ENCODE measurements around the gene MAP3K12.
"Not testable (repeated sequence)": the region's sequence is repeated elsewhere in the genome, so short reads cannot be mapped to it uniquely, and the experiment has no call there.

MAP3K12 gene

GRCh38 chr12:53466640-53467039 is 32.6 kb downstream of the MAP3K12 start:
- DNase-seq (ENCODE audit: low spot score): no peak

DNA sequence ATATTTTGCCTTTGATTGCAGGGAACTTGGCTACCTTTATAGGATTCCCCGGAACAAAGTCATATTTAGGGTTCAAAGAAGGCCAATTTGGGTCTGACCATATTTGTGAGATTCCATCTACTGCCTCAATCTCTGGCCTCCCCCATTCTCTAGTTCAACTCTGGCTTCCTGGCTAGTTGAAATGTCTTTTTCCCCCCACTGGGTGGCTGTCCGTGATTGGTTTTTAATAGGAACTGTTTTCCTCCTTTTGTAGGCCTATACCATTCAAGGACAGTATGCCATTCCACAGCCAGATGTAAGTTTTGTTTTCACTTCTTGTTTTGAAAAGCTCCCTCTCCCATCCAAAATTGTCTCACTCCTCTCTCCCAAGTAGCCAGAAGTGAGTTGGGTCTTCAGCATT is 33.6 kb downstream of the MAP3K12 start:
- no peak for DNase-seq (ENCODE audit: low spot score)

- DNase-seq (ENCODE audit: low spot score): no peak
These were observed 34.4 kb downstream of the MAP3K12 start for GRCh38 chr12:53464685-53465418.

- DNase-seq (ENCODE audit: low spot score): no peak
These were observed 35.3 kb downstream of the MAP3K12 start for GRCh38 chr12:53463802-53464560.

DNA sequence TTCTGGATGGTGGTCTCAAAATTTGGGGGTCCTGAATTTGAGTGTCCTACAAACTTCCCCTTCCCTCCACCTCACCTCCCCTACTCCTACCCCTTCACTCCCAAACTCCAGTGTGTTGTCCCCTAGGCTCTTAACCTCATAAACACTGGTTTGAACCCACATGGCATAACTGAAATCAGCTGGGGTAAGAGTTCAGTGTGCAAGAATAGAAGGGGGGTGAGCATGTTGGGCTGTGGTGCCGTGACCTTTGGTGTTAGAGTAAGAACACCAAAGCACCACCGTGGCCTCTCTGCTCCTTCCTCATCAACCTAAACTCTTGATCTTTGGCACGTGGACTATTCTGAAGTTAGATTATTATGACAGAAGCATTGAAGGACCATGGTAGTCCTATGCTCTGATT is 36.3 kb downstream of the MAP3K12 start:
- DNase-seq (ENCODE audit: low spot score): no peak

DNA sequence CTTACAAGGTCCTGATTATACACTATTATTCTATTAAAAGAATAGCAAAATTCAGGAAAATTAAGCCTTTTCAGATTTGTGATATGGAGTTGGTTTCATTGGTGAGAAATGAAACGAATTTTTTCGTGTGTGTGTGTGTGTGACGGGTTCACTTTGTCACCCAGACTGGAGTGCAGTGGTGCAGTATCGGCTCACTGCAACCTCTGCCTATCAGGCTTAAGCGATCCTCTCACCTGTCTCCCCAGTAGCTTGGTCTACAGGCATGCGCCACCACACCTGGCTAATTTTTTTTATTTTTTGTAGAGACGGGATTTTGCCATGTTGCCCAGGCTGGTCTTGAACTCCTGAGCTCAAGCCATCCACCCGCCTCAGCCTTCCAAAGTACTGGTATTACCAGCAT is 37.7 kb downstream of the MAP3K12 start:
- no peak for DNase-seq (ENCODE audit: low spot score)

- no peak for DNase-seq (ENCODE audit: low spot score)
These were observed 38.2 kb downstream of the MAP3K12 start for GRCh38 chr12:53461059-53461458.

DNA sequence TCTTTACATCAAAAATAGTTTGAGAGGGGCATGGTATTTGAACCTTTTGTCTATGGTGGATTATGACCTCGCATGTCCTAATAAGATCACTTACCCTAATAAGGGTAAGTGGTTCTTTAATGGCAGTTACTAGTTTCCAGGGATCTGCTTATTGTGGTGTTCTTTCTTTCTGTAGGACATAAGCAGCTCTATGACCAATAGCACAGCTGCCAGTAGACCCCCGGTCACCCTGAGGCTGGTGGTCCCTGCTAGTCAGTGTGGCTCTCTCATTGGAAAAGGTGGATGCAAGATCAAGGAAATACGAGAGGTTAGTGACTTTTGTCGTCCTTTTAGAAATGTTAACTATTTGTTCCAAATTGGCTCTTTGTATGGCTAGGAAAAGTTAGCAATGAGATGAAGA is 40.2 kb downstream of the MAP3K12 start:
- no peak for DNase-seq (ENCODE audit: low spot score)

DNA sequence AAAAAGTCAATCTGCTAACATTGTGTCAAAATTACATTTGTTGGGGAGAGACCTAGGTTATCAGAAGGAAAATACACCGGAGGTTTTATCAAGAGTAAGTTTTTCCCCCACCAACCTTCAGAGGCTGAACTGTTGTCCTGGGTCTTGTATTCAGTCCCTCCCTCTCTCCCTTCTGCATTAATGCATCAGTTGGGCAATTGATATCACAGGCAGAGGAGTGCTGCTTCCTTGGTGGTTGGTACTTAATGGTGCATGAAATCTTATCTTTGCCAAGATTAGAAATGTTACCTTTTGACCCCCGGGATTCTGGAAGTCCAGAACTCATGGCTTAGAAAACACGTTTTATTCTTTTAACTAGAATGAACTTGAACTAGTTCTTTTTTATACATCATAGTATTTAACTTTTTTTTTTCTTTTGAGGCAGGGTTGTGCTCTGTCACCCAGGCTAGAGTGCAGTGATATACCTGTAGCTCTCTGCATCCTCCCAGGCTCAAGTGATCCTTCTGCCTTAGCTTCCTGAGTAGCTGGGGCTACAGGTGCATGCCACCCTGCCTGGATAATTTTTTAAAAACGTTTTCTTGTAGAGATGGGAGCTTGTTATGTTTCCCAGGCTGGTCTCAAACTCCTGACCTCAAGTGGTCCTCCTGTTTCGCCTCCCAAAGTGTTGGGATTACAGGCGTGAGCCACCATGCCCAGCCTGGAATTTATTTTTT is 42.4 kb downstream of the MAP3K12 start:
- DNase-seq (ENCODE audit: low spot score): no peak

DNA sequence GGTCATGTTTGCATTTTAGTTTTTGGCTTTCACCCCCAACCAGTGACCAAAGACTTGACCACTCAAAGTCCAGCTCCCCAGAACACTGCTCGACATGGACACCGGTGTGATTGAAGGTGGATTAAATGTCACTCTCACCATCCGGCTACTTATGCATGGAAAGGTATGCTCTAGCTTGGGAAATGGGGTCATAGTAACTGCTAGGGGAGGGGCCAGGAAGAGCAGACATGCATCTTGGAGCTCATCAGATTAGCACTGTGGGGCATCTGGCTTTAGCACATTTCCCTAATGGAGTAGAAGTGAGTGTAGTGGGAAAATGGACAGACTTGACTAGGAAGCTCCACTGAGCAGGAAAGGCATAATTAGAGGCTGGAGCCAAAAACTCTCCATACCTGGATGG is 44.6 kb downstream of the MAP3K12 start:
- DNase-seq (ENCODE audit: low spot score): peak; percentile 96

GRCh38 chr12:53453953-53454640 is 45.2 kb downstream of the MAP3K12 start:
- no peak for DNase-seq (ENCODE audit: low spot score)

- DNase-seq (ENCODE audit: low spot score): peak; percentile 72
These were observed 46.8 kb downstream of the MAP3K12 start for GRCh38 chr12:53452159-53453077.

DNA sequence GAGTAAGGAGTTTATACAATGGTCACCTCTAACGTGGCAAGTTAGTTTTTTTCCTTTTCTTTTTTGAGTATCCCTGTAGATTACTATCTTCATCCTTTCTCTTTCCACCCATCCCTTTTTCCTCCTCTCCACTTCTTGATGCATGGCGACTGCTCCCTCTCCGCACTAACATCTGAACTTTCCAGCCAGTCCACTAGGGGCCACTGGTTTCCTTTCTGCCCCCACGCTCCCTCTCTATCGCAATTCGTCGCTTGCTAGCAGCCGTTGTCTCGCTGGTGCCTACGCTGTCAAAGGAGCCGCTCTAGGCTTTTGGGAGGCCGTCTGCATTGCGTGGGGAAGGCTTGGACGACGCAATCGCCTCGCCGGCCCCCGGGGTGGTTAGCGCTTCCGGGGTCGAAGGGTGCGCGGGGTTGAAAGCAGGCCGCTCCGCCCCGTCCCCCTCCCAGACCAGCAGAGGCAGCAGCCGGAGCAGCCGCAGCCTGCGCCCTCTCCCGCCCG is 47.5 kb downstream of the MAP3K12 start, which contains the start of gene PCBP2:
PCBP2 (plus strand) TSS at position 442 of the 498 bp plus-strand sequence. CDS start 2,699 bp downstream, outside the sequence.
- DNase-seq (ENCODE audit: low spot score): peak; percentile 100

DNA sequence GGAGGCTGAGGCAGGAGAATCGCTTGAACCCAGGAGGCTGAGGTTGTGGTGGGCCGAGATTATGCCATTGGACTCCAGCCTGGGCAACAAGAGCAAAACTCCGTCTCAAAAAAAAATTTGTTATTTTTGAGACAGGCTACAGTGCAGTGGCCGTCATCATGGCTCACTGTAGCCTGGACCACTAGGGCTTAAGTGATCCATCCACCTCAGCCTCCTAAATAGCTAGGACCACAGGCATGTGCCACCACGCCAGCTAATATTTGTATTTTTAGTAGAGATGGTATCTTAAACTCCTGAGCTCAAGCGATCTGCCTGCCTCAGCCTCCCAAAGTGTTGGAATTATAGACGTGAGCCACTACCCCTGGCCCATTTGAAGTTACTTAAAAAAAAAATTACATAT is 48.3 kb downstream of the MAP3K12 start:
- DNase-seq (ENCODE audit: low spot score): no peak

DNA sequence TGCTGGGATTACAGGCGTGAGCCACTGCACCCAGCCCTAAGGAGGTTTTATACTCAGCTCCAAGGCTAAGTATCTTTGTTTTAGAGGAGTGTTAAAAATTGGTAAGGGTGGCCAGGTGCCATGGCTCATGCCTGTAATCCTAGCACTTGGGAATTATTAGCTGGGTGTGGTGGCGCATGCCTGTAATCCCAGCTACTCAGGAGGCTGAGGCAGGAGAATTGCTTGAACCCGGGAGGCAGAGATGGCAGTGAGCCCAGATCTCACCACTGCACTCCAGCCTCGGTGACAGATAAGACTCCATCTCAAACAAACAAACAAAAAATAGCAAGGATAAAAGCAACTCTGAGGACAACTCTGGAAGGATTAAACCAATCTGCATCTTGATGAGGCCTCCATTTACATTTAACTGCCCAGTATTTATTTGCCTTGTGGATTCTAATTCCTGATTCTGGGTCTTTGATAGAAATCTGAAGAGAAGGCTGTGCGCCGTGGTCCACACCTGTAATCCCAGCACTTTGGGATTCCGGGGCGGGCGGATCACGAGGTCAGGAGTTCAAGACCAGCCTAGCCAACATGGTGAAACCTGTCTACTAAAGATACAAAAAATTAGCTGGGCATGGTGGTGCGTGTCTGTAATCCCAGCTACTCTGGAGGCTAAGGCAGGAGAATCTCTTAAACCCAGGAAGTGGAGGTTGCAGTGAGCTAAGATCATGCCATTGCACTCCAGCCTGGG is 54.5 kb downstream of the MAP3K12 start:
- not testable (repeated sequence) for DNase-seq (ENCODE audit: low spot score)

DNA sequence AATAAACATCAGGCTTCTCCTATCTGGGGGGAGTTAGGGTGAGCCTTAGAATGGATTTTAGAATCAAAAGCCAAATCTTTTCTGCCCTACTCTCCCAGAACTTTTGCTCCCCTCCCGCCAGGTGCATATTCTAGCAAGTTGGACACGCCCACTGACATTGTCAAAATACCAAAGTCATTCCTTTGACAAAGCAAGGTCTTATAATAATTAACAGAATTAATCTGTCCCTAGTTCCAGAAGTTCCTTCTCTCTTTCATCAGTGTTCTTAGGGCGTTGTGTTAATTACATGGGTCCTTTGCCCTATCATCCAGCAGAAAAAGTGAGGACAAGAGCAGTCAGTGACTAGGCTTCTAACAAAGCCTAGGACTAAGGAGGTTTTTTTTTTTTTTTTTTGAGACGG is 55.3 kb downstream of the MAP3K12 start:
- no peak for DNase-seq (ENCODE audit: low spot score)

DNA sequence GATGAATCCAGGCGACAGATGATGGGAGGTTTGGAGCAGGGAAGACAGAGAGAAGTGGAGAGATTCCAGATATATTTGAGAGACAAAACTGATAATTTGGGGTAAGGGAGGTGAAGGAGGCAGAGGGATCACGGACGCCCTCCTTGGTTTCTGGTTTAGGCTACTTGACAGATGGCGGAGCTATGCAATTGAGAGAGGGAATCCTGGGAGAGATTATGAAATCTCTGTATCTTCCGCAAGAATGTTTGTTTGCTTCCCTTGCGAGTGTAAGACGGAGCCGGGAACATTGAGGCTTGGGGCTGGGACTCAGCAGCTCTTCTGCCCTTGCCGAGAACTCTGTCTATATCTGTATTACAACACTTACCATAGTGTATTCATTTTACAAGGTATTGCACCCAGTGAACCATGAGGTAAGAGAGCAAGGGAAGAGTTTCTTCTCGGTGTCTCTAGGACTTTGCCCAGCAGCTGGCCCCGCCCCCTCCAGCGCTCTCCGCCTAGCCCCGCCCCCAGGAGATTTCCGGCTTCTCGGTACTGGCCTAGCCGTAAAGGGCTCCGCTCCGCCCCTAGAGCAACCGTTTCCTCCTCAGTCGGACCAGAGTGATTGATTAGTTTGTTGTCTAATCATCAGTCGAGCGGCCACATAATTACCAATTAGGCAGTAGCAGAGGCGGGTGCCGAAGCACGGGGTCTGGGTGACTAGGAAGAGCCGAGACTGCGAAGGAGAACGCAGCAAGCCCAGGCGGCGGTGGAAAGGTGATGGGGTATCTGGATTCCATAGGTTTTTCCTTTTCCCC is 58.0 kb downstream of the MAP3K12 start, which contains the start of gene PRR13:
PRR13 (plus strand) TSS at position 695 of the 794 bp plus-strand sequence. CDS start 981 bp downstream, outside the sequence.
- peak; percentile 100 for DNase-seq (ENCODE audit: low spot score)

- DNase-seq (ENCODE audit: low spot score): not testable (repeated sequence)
These were observed 59.7 kb downstream of the MAP3K12 start for GRCh38 chr12:53439582-53439981.

GRCh38 chr12:53435326-53435725 is 63.9 kb downstream of the MAP3K12 start:
- DNase-seq (ENCODE audit: low spot score): not testable (repeated sequence)
